Loucy (cell line): ENCODE data around the gene HYLS1.

Experiments
- CTCF ChIP-seq: fragments of 200-600 bp; sonication (generic); conservative IDR thresholded peaks from 2 replicates; pipeline ENCODE4 v1.5.1; 2014; ENCODE audit warnings: mild to moderate bottlenecking, antibody characterized with exemption, low read length
- EZH2phosphoT487 ChIP-seq: fragments of 200-600 bp; IDR thresholded peaks from 2 replicates; pipeline ENCODE4 v1.6.1; 2018; ENCODE audit warnings: antibody characterized with exemption, mild to moderate bottlenecking, moderate library complexity, borderline replicate concordance

DNA sequence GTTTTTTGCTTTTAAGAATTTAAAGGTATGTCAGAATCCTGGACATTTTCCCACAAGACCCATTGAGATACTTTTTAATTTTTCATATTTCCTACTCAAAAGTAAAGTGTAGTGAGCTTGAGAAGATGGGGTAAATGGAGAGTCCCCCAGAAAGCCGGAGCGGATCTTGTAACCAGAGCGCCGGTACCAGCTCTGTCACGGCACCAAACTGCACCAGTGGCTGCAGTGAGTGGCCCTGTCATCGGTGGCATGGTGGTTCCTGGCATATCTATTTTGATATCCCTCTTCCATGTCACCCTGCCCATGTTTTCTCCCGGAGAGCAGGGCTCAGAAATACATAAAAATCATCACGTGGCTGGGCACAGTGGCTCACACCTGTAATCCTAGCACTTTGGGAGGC lies 36.2 kb downstream of the HYLS1 start:
- TF ChIP-seq CTCF (no peak), EZH2phosphoT487 (no peak)
